Fibroblast of the aortic adventitia (primary cell): ENCODE measurements around the gene CCDC9B. TPM values are rescaled to one million over a fixed set of nuclear protein-coding genes. Genes with fewer than 3 reads are reported as not detected.

Experiments
- DNase-seq: peaks from one replicate; pipeline ENCODE4 v3.0.0-alpha.2; 2010; ENCODE audit warnings: low read depth
- H3K4me3 ChIP-seq: 2 replicates; pipeline ENCODE4 v1.5.1; 2011; ENCODE audit warnings: low read depth, mild to moderate bottlenecking, control low read depth, low read length, moderate library complexity
- CTCF ChIP-seq: IDR thresholded peaks from 2 replicates; pipeline ENCODE4 v1.5.1; 2011; ENCODE audit warnings: mild to moderate bottlenecking, low read length, control low read depth, inconsistent platforms; ENCODE audit not compliant: insufficient read depth
- total RNA-seq: library from RNA; depleted of rRNA; stranded (reverse); fragments of >200 nt; gene quantifications from 2 replicates; pipeline ENCODE4 v1.2.3, GENCODE V29; 2012; ENCODE audit warnings: low replicate concordance

CCDC9B gene
- total RNA-seq, 1 donor: 16.2 TPM

GRCh38 chr15:40345225-40345866 lies 4.6 kb upstream of the CCDC9B start:
- no peak for TF ChIP-seq CTCF
- no peak for DNase-seq
- H3K4me3 ChIP-seq: no peak overlapping the region

- peak; percentile 65 for DNase-seq
- no peak overlapping the region for H3K4me3 ChIP-seq
- peak; percentile 80 for TF ChIP-seq CTCF
These were observed 3.9 kb upstream of the CCDC9B start for GRCh38 chr15:40344631-40345120.

- TF ChIP-seq CTCF: no peak
- peak; percentile 45 for DNase-seq
- H3K4me3 ChIP-seq: no peak overlapping the region
These were observed 3.5 kb upstream of the CCDC9B start for GRCh38 chr15:40344217-40344616.

- H3K4me3 ChIP-seq: no peak overlapping the region
- peak; percentile 90 for DNase-seq
- TF ChIP-seq CTCF: no peak
These were observed 2.8 kb upstream of the CCDC9B start for GRCh38 chr15:40343512-40343911.

GRCh38 chr15:40342416-40343320 lies 1.9 kb upstream of the CCDC9B start:
- no peak for TF ChIP-seq CTCF
- peak; percentile 43 for DNase-seq
- H3K4me3 ChIP-seq: no peak overlapping the region

GRCh38 chr15:40340038-40340739 lies 550 bp downstream of the CCDC9B start:
- DNase-seq: peak; percentile 93
- no peak for TF ChIP-seq CTCF

More at GRCh38 chr15:40340038-40340739, 550 bp downstream of the CCDC9B start:
- H3K4me3 ChIP-seq: peak overlapping the region; percentile 64
